Mesenteric fat pad (tissue), 1 donor: Measurements from ENCODE around the gene MRPS12. TPM values are rescaled to one million over a fixed set of nuclear protein-coding genes. Genes with fewer than 3 reads are reported as not detected.
A peak's percentile ranks its signal among the peaks of the same experiment; 100 is the strongest.

Experiments
- DNase-seq: peaks from one replicate; pipeline ENCODE4 v3.0.0-alpha.2; 2020; ENCODE audit warnings: low spot score
- total RNA-seq: library from RNA; stranded (reverse); fragmentation: NEBNext Ultra II Directional; extraction: Animal tissue kit (Norgen Biotek cat#: 25700); gene quantifications from one replicate; pipeline ENCODE4 v1.2.1, GENCODE V29; 2021
- donor health status: DM: yes; HTN: yes; CAD: no.

MRPS12 gene
- total RNA-seq, 1 donor from 2014 or later, result 38.6 TPM

GRCh38 chr19:38970664-38971532, 40.2 kb downstream of the MRPS12 start:
- no peak for DNase-seq

- DNase-seq, result no peak
Observed at GRCh38 chr19:38971672-38972071, 40.9 kb downstream of the MRPS12 start.

- DNase-seq, result no peak
Observed at GRCh38 chr19:38974624-38975213, 44.0 kb downstream of the MRPS12 start.

GRCh38 chr19:38975214-38975860, 44.6 kb downstream of the MRPS12 start, which contains the start of gene FBXO17:
TSS of gene FBXO17 (minus strand) at chr19:38975742. CDS start at chr19:38950319, 25,423 bp downstream.
- DNase-seq, result peak; percentile 89

GRCh38 chr19:38975861-38976271, 45.1 kb downstream of the MRPS12 start:
- DNase-seq, result no peak

GRCh38 chr19:38977445-38978325, 46.9 kb downstream of the MRPS12 start:
- DNase-seq, result no peak

GRCh38 chr19:38978326-38978689, 47.6 kb downstream of the MRPS12 start:
- no peak for DNase-seq

- no peak for DNase-seq
Observed at GRCh38 chr19:38979812-38980211, 49.1 kb downstream of the MRPS12 start.

- no peak for DNase-seq
Observed at GRCh38 chr19:38980583-38981374, 50.0 kb downstream of the MRPS12 start.

Other genes starting within 250 kb of the MRPS12 start
- 1.3 TPM for gene CAPN12, start 186.5 kb upstream of the MRPS12 start, total RNA-seq
- gene LGALS7, start 157.4 kb upstream of the MRPS12 start, total RNA-seq, result not detected
- gene LGALS7B, start 141.7 kb upstream of the MRPS12 start, total RNA-seq, result not detected
- gene LGALS4, start 118.0 kb upstream of the MRPS12 start, total RNA-seq, result 3.5 TPM
- gene ECH1, start 99.2 kb upstream of the MRPS12 start, total RNA-seq, result 302 TPM
- gene HNRNPL, start 81.0 kb upstream of the MRPS12 start, total RNA-seq, result 231 TPM
- gene RINL, start 52.7 kb upstream of the MRPS12 start, total RNA-seq, result 8.9 TPM
- 60.2 TPM for gene SIRT2, start 31.3 kb upstream of the MRPS12 start, total RNA-seq
- gene NFKBIB, start 31.0 kb upstream of the MRPS12 start, total RNA-seq, result 24.2 TPM
- gene CCER2, start 18.8 kb upstream of the MRPS12 start, total RNA-seq, result not detected
- 14.0 TPM for gene SARS2, start 181 bp upstream of the MRPS12 start, total RNA-seq
- gene FBXO17, start 44.8 kb downstream of the MRPS12 start, total RNA-seq, result 28.4 TPM
- 21.7 TPM for gene FBXO27, start 101.6 kb downstream of the MRPS12 start, total RNA-seq
- gene ACP7, start 153.4 kb downstream of the MRPS12 start, total RNA-seq, result not detected
- 18.0 TPM for gene PAK4, start 194.8 kb downstream of the MRPS12 start, total RNA-seq